ENCODE data around the gene GTF2E1. TPM values are rescaled to one million over a fixed set of nuclear protein-coding genes. Genes with fewer than 3 reads are reported as not detected.

Gene GTF2E1
- total RNA-seq, 1 experiment from 2014 or later = 21.5 TPM

DNA sequence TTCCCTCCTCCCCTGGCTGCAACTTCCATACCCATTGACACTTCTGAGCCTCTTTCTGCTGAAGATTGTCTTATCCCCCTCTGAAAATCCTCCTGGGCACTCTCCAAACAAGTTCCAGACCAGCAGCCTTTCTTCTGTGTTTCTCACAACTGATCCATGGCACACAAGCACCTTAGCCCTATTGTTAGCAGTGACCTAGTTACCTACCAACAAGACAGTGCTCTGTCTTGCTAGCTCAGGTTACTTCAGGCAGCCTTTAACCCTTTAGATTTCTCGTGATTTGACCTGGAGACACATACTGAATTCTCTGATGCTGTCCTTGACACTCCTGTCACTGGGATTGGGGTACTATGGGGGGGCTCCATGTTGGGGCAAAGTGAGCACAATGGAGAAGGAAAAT lies 82.1 kb downstream of the GTF2E1 start:
- no TSS peak for BruUV-seq (replicated peaks)
- Histone ChIP-seq H3K79me2 (ENCODE audit: insufficient read depth, low read length) (no peaks in the 10 kb centered on the region), H4K20me1 (ENCODE audit: insufficient read depth) (no peaks in the 10 kb centered on the region), H3K4me2 (ENCODE audit: low read length) (no peak overlapping the region), H3K9ac (ENCODE audit: low read length) (no peak overlapping the region), H3K4me3 (replicated peaks in 1 of 2; ENCODE audit: low read depth in 1 of 2, low read length in 2 of 2) (no peak overlapping the region), H3K36me3 (ENCODE audit: control insufficient read depth in 1 of 2, insufficient read depth in 2 of 2, low read length in 2 of 2) (no peaks in the 10 kb centered on the region), H3K27me3 (ENCODE audit: insufficient read depth, low read length) (no peaks in the 10 kb centered on the region), H3K9me2 (ENCODE audit: insufficient read depth) (no peaks in the 10 kb centered on the region), H3K4me1 (ENCODE audit: control insufficient read depth in 1 of 2, insufficient read depth in 2 of 2, low read length in 2 of 2) (no peaks in the 10 kb centered on the region), H3K9me3 (ENCODE audit: control insufficient read depth in 1 of 2, insufficient read depth in 1 of 2, low read depth in 1 of 2, low read length in 2 of 2) (no peaks in the 10 kb centered on the region), H3K27ac (ENCODE audit: low read depth, low read length) (no peak overlapping the region), H2AFZ (ENCODE audit: low read depth, low read length, poor library complexity, severe bottlenecking) (no peak overlapping the region)
- CTCF ChIA-PET = no interaction called here
- POLR2A ChIA-PET = no interaction called here
- RAD21 ChIA-PET (ENCODE audit: low non-redundant PET in 1 of 2, low total read pairs in 2 of 2, uncharacterized antibody in 2 of 2, unreplicated experiment in 2 of 2) = no interaction called here
- no peak for DNase-seq (ENCODE audit: low read depth, low spot score)
- intact Hi-C loops (cut with micrococcal nuclease) = no loop called here
- no peak for ATAC-seq
- no peak for TF ChIP-seq ELF1 (IDR thresholded peaks at IDR 0.05; ENCODE audit: borderline replicate concordance, low read depth)

DNA sequence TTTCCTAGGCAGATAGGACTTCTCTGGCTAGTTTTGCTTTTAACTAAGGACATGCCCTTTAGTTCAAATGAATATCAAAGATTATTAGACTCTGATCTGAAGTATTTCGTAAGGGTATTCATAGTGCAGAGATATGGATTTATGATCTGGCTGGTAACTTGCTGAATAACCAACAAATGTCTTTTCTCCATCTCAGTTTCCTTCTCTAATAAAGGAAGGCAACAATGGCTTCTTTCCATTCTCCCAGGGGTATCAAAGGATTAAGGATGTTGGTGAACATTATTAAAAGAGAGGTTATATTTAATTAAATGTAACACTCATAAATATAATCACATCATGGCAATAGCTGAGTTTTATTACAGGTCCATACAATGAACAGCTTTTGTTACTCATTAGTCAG lies 86.3 kb downstream of the GTF2E1 start:
- ChIA-PET CTCF (no interaction called here), POLR2A (no interaction called here), RAD21 (ENCODE audit: low non-redundant PET in 1 of 2, low total read pairs in 2 of 2, uncharacterized antibody in 2 of 2, unreplicated experiment in 2 of 2) (no interaction called here)
- Histone ChIP-seq H3K27ac (ENCODE audit: low read depth, low read length) (no peak overlapping the region), H3K9ac (ENCODE audit: low read length) (no peak overlapping the region), H3K4me1 (ENCODE audit: control insufficient read depth in 1 of 2, insufficient read depth in 2 of 2, low read length in 2 of 2) (no peaks in the 10 kb centered on the region), H3K79me2 (ENCODE audit: insufficient read depth, low read length) (no peaks in the 10 kb centered on the region), H3K4me3 (replicated peaks in 1 of 2; ENCODE audit: low read depth in 1 of 2, low read length in 2 of 2) (no peak overlapping the region), H3K9me2 (ENCODE audit: insufficient read depth) (no peaks in the 10 kb centered on the region), H3K36me3 (ENCODE audit: control insufficient read depth in 1 of 2, insufficient read depth in 2 of 2, low read length in 2 of 2) (no peaks in the 10 kb centered on the region), H2AFZ (ENCODE audit: low read depth, low read length, poor library complexity, severe bottlenecking) (no peak overlapping the region), H4K20me1 (ENCODE audit: insufficient read depth) (no peaks in the 10 kb centered on the region), H3K27me3 (ENCODE audit: insufficient read depth, low read length) (no peaks in the 10 kb centered on the region), H3K4me2 (ENCODE audit: low read length) (no peak overlapping the region), H3K9me3 (ENCODE audit: control insufficient read depth in 1 of 2, insufficient read depth in 1 of 2, low read depth in 1 of 2, low read length in 2 of 2) (no peaks in the 10 kb centered on the region)
- ATAC-seq (no peak), DNase-seq (ENCODE audit: low read depth, low spot score) (no peak)
- no TSS peak for BruUV-seq (replicated peaks)
- TF ChIP-seq, protein P1, sequence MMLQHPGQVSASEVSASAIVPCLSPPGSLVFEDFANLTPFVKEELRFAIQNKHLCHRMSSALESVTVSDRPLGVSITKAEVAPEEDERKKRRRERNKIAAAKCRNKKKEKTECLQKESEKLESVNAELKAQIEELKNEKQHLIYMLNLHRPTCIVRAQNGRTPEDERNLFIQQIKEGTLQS (IDR thresholded peaks at IDR 0.05) = no peak
- TF ChIP-seq CEBPB (IDR thresholded peaks at IDR 0.05; ENCODE audit: low read depth) = no peak
- TF ChIP-seq ZBTB33 (IDR thresholded peaks at IDR 0.05; ENCODE audit: extremely low read depth, insufficient replicate concordance, low read length) = no peak
- no peak for TF ChIP-seq EZH2phosphoT487 (IDR thresholded peaks at IDR 0.05; ENCODE audit: borderline replicate concordance)
- TF ChIP-seq POLR2A (IDR thresholded peaks at IDR 0.05; ENCODE audit: borderline replicate concordance, extremely low read depth, insufficient read depth, insufficient read length) = no peak
- intact Hi-C loops (cut with micrococcal nuclease) = no loop called here
